Measurements from ENCODE around the gene LRRFIP2.

- TF ChIP-seq CTCF (conservative IDR thresholded peaks at IDR 0.05; ENCODE audit: low read depth, low read length) (no peak), RAD21 (IDR thresholded peaks at IDR 0.05; ENCODE audit: low read length) (no peak), MXI1 (IDR thresholded peaks at IDR 0.05; ENCODE audit: borderline replicate concordance, low read depth, low read length) (no peak), RCOR1 (IDR thresholded peaks at IDR 0.05; ENCODE audit: insufficient replicate concordance, low read length) (no peak), RFX5 (IDR thresholded peaks at IDR 0.05; ENCODE audit: low read depth, low read length) (no peak), POLR2A (IDR thresholded peaks at IDR 0.05; ENCODE audit: low read depth, low read length) (no peak), USF2 (IDR thresholded peaks at IDR 0.05; ENCODE audit: low read depth, low read length) (no peak), ELK1 (IDR thresholded peaks at IDR 0.05; ENCODE audit: borderline replicate concordance, low read depth, low read length) (no peak), CHD1 (IDR thresholded peaks at IDR 0.05; ENCODE audit: low read depth, low read length) (no peak), CEBPB (IDR thresholded peaks at IDR 0.05; ENCODE audit: low read depth, low read length) (no peak), MAZ (IDR thresholded peaks at IDR 0.05; ENCODE audit: borderline replicate concordance, low read depth, low read length) (no peak)
Measured at GRCh38 chr3:37198996-37199395, 24.6 kb upstream of the LRRFIP2 start.

All from IMR-90 (cell line).